GM19324 (cell line): ENCODE data around the gene AFAP1L2.

ENCODE experiments used
- ATAC-seq: cut with Tn5 transposase; IDR thresholded peaks from one replicate; pipeline ENCODE4 v1.9.1; 2021; ENCODE audit warnings: mild to moderate bottlenecking, moderate library complexity; ENCODE audit not compliant: unreplicated experiment, low FRiP score

Gene AFAP1L2

GRCh38 chr10:114404171-114405010, at the start of gene AFAP1L2:
Gene AFAP1L2 (minus strand): TSS chr10:114404502. CDS start chr10:114404455, 47 bp downstream.
- no peak for ATAC-seq

GRCh38 chr10:114453576-114453975, 49.3 kb upstream of the AFAP1L2 start:
- ATAC-seq, result no peak

GRCh38 chr10:114448897-114449296, 44.6 kb upstream of the AFAP1L2 start:
- no peak for ATAC-seq

- ATAC-seq, result no peak
Measured at GRCh38 chr10:114445332-114445731, 41.0 kb upstream of the AFAP1L2 start.

GRCh38 chr10:114444819-114445218, 40.5 kb upstream of the AFAP1L2 start:
- ATAC-seq, result no peak

GRCh38 chr10:114442091-114442630, 37.9 kb upstream of the AFAP1L2 start:
- no peak for ATAC-seq

GRCh38 chr10:114441107-114441506, 36.8 kb upstream of the AFAP1L2 start:
- ATAC-seq, result no peak

- ATAC-seq, result no peak
Measured at GRCh38 chr10:114437473-114438292, 33.4 kb upstream of the AFAP1L2 start.

GRCh38 chr10:114436941-114437340, 32.6 kb upstream of the AFAP1L2 start:
- no peak for ATAC-seq

- ATAC-seq, result no peak
Measured at GRCh38 chr10:114432566-114433093, 28.3 kb upstream of the AFAP1L2 start.

GRCh38 chr10:114431414-114432135, 27.3 kb upstream of the AFAP1L2 start:
- no peak for ATAC-seq

- ATAC-seq, result no peak
Measured at GRCh38 chr10:114430688-114431413, 26.5 kb upstream of the AFAP1L2 start.

GRCh38 chr10:114429581-114430335, 25.5 kb upstream of the AFAP1L2 start:
- ATAC-seq, result no peak

GRCh38 chr10:114427124-114427852, 23.0 kb upstream of the AFAP1L2 start:
- no peak for ATAC-seq

- no peak for ATAC-seq
Measured at GRCh38 chr10:114426476-114426875, 22.2 kb upstream of the AFAP1L2 start.

- ATAC-seq, result peak; percentile 69
Measured at GRCh38 chr10:114420811-114421485, 16.6 kb upstream of the AFAP1L2 start.

GRCh38 chr10:114418109-114418508, 13.8 kb upstream of the AFAP1L2 start:
- no peak for ATAC-seq
